NB4 (cell line): Measurements from ENCODE around the gene STIM2.

Experiments
- DNase-seq: peaks from one replicate; pipeline ENCODE4 v3.0.0; 2010; ENCODE audit warnings: low read depth
- H3K4me3 ChIP-seq: one replicate; pipeline ENCODE4 v1.5.1; 2011; ENCODE audit warnings: mild to moderate bottlenecking, low read depth, low read length, moderate library complexity
- CTCF ChIP-seq: IDR thresholded peaks from one replicate; pipeline ENCODE4 v1.5.1; 2012; ENCODE audit warnings: low read depth, low read length
- MAX ChIP-seq: IDR thresholded peaks from 2 replicates; pipeline ENCODE4 v1.6.1; 2011; ENCODE audit warnings: low read depth, low read length
- MYC ChIP-seq: IDR thresholded peaks from 2 replicates; pipeline ENCODE4 v1.6.1; 2011; ENCODE audit warnings: low read depth, low read length
- POLR2A ChIP-seq: IDR thresholded peaks from 2 replicates; pipeline ENCODE4 v1.6.1; 2011; ENCODE audit warnings: mild to moderate bottlenecking; ENCODE audit not compliant: insufficient read length; ENCODE audit errors: extremely low read depth

STIM2 gene

GRCh38 chr4:26899991-26900390, 39.4 kb downstream of the STIM2 start:
- peak; percentile 22 for DNase-seq

GRCh38 chr4:26900765-26901164, 40.1 kb downstream of the STIM2 start:
- peak; percentile 17 for DNase-seq
- no peak overlapping the region for H3K4me3 ChIP-seq
- TF ChIP-seq MYC (no peak), MAX (no peak), CTCF (no peak), POLR2A (no peak)

More at GRCh38 chr4:26899991-26900390, 39.4 kb downstream of the STIM2 start:
- no peak overlapping the region for H3K4me3 ChIP-seq
- TF ChIP-seq MAX (no peak), MYC (no peak), POLR2A (no peak), CTCF (no peak)

- TF ChIP-seq MYC (no peak), POLR2A (no peak), CTCF (no peak), MAX (no peak)
- no peak for DNase-seq
- H3K4me3 ChIP-seq, result no peak overlapping the region
Measured at GRCh38 chr4:26905172-26905571, 44.5 kb downstream of the STIM2 start.

GRCh38 chr4:26907731-26908599, 47.3 kb downstream of the STIM2 start:
- DNase-seq, result no peak
- no peak overlapping the region for H3K4me3 ChIP-seq
- no peak for TF ChIP-seq CTCF

GRCh38 chr4:26909369-26909768, 48.7 kb downstream of the STIM2 start:
- TF ChIP-seq CTCF (no peak), MYC (no peak), MAX (no peak), POLR2A (no peak)
- no peak for DNase-seq
- no peak overlapping the region for H3K4me3 ChIP-seq

- no peak overlapping the region for H3K4me3 ChIP-seq
- no peak for TF ChIP-seq POLR2A
- TF ChIP-seq MAX, result no peak
- no peak for TF ChIP-seq MYC
- TF ChIP-seq CTCF, result no peak
- no peak for DNase-seq
Measured at GRCh38 chr4:26911254-26911653, 50.6 kb downstream of the STIM2 start.
